Keratinocyte (primary cell): ENCODE measurements around the gene RFESD. TPM values are rescaled to one million over a fixed set of nuclear protein-coding genes. Genes with fewer than 3 reads are reported as not detected.
"Not testable (repeated sequence)": the region's sequence is repeated elsewhere in the genome, so short reads cannot be mapped to it uniquely, and the experiment has no call there.

Experiments used
- DNase-seq: peaks from one replicate; pipeline ENCODE4 v3.0.0-alpha.2; 2011; ENCODE audit warnings: low read depth, missing footprints, low spot score
- FAIRE-seq: peaks from 2 replicates; lab custom pipeline; 2011; peaks lifted over from hg19 to GRCh38; lab: Jason Lieb, UNC
- H2AFZ ChIP-seq: 2 replicates; pipeline ENCODE4 v1.6.0; 2012; ENCODE audit warnings: low read length, control low read depth, inconsistent platforms; ENCODE audit not compliant: control insufficient read depth
- H3K27ac ChIP-seq: 2 replicates; pipeline ENCODE4 v1.5.1; 2011; ENCODE audit warnings: low read length; ENCODE audit not compliant: control insufficient read depth, insufficient read depth
- H3K27me3 ChIP-seq: 3 replicates; pipeline ENCODE4 v1.6.0; 2011; ENCODE audit warnings: low read length; ENCODE audit not compliant: control insufficient read depth, insufficient read depth; ENCODE audit errors: extremely low read depth
- H3K36me3 ChIP-seq, 2 experiments: 2 replicates in 1 of 2; 3 replicates in 1 of 2; pipeline ENCODE4 v1.5.1; 2011; ENCODE audit warnings: low read length in 2 of 2, mild to moderate bottlenecking in 1 of 2; ENCODE audit not compliant: control insufficient read depth in 2 of 2, insufficient read depth in 2 of 2; ENCODE audit errors: extremely low read depth in 1 of 2
- H3K4me1 ChIP-seq: 3 replicates; pipeline ENCODE4 v1.5.1; 2011; ENCODE audit warnings: low read length; ENCODE audit not compliant: control insufficient read depth, insufficient read depth; ENCODE audit errors: extremely low read depth
- H3K4me2 ChIP-seq: 3 replicates; pipeline ENCODE4 v1.6.0; 2011; ENCODE audit warnings: low read depth, low read length; ENCODE audit not compliant: control insufficient read depth, insufficient read depth; ENCODE audit errors: extremely low read depth
- H3K4me3 ChIP-seq, 3 experiments: fragments of 200-600 bp in 1 of 3; sonication (generic) in 1 of 3; 2 replicates in 2 of 3; 3 replicates in 1 of 3; pipeline ENCODE4 v1.5.1; 2011 to 2016; ENCODE audit warnings: low read length in 3 of 3, mild to moderate bottlenecking in 3 of 3, control low read depth in 2 of 3, inconsistent platforms in 1 of 3, low read depth in 1 of 3, mixed read lengths in 1 of 3, mixed run types in 1 of 3, moderate library complexity in 1 of 3; ENCODE audit not compliant: control insufficient read depth in 2 of 3, insufficient read depth in 2 of 3; ENCODE audit errors: extremely low read depth in 1 of 3
- H3K79me2 ChIP-seq: 2 replicates; pipeline ENCODE4 v1.6.0; 2012; ENCODE audit warnings: low read length; ENCODE audit not compliant: control insufficient read depth, insufficient read depth
- H3K9ac ChIP-seq: 3 replicates; pipeline ENCODE4 v1.6.0; 2011; ENCODE audit warnings: low read length; ENCODE audit not compliant: control insufficient read depth, insufficient read depth; ENCODE audit errors: extremely low read depth
- H3K9me1 ChIP-seq: 3 replicates; pipeline ENCODE4 v1.6.0; 2011; ENCODE audit warnings: low read length; ENCODE audit not compliant: control insufficient read depth, insufficient read depth; ENCODE audit errors: extremely low read depth
- H3K9me3 ChIP-seq: 2 replicates; pipeline ENCODE4 v1.5.1; 2012; ENCODE audit warnings: low read depth, low read length; ENCODE audit not compliant: control insufficient read depth
- H4K20me1 ChIP-seq: 3 replicates; pipeline ENCODE4 v1.6.0; 2011; ENCODE audit warnings: low read length; ENCODE audit not compliant: control insufficient read depth, insufficient read depth; ENCODE audit errors: extremely low read depth
- CTCF ChIP-seq, 3 experiments: IDR thresholded peaks in 1 of 3; conservative IDR thresholded peaks in 1 of 3; optimal IDR thresholded peaks in 1 of 3; 2 replicates in 2 of 3; 3 replicates in 1 of 3; pipeline versions ENCODE3 to v1.5.1; 2011; ENCODE audit warnings: low read length in 3 of 3, mild to moderate bottlenecking in 3 of 3, moderate library complexity in 2 of 3, control low read depth in 1 of 3, inconsistent platforms in 1 of 3; ENCODE audit not compliant: insufficient read depth in 2 of 3; ENCODE audit errors: extremely low read depth in 1 of 3
- EZH2 ChIP-seq: IDR thresholded peaks from one replicate; pipeline ENCODE4 v1.6.1; 2012; ENCODE audit warnings: inconsistent platforms, mild to moderate bottlenecking, low read length, moderate library complexity
- dilution Hi-C: fragments of 300-500 bp; cut with MboI; formaldehyde crosslinking; loops from one replicate; pipeline ENCODE4 v1.7.0; 2020; ENCODE audit warnings: low sequenced_read_pairs; ENCODE audit not compliant: extremely low pct_ligation_motif_present
- polyA plus RNA-seq, 5 experiments: library from polyadenylated mRNA; depleted of rRNA in 3 of 5; stranded (reverse) in 3 of 5; stranded (forward) in 1 of 5; unstranded in 1 of 5; fragments of >200 nt; gene quantifications; 1 replicate in 1 of 5; 2 replicates in 3 of 5; 3 replicates in 1 of 5; pipeline versions ENCODE4 v1.2.1 to v1.2.3, GENCODE V29; 2011 to 2012; ENCODE audit warnings: missing spikeins in 2 of 5, low read depth in 1 of 5, low replicate concordance in 1 of 5

RFESD gene
- polyA plus RNA-seq, 1 donor (not counting 4 experiments of a cell fraction or from before 2014, with no cell fraction given), result 3.5 TPM

DNA sequence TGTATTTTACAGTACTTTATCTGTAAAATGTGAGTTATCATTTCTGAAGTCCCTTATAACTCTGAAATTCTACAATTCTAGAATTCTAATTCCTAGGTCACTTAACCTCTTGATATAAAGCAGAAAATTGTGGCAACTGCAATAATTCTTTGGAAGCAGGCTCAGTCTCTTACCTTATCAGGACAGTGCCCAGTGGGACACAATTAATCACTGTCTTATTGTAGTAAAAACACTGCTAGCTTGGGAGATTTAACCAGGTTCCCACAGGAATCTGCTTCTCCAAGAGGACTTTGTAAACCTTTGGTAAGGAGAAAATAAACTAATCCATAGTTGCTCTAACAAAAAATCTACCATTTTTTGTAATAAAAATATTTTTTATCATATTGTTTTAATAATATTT is 54.5 kb downstream of the RFESD start:
- TF ChIP-seq CTCF (optimal IDR thresholded peaks at IDR 0.05 in 1 of 3, IDR thresholded peaks at IDR 0.05 in 1 of 3, conservative IDR thresholded peaks at IDR 0.05 in 1 of 3; ENCODE audit: extremely low read depth in 1 of 3, insufficient read depth in 2 of 3, low read length in 3 of 3) (no peak), EZH2 (no peak)
- Histone ChIP-seq H3K4me3 (no peak overlapping the region), H3K4me2 (no peak overlapping the region), H3K79me2 (no peaks in the 10 kb centered on the region), H3K4me1 (no peaks in the 10 kb centered on the region), H3K9ac (no peak overlapping the region), H2AFZ (no peak overlapping the region), H3K9me1 (no peaks in the 10 kb centered on the region), H3K27ac (no peak overlapping the region), H3K36me3 (no peaks in the 10 kb centered on the region), H3K9me3 (no peaks in the 10 kb centered on the region), H4K20me1 (no peaks in the 10 kb centered on the region), H3K27me3 (peaks cover 18% of the 10 kb centered on the region)
- dilution Hi-C loops, result no loop called here
- DNase-seq (no peak), FAIRE-seq (no peak)

- H2AFZ ChIP-seq, result no peak overlapping the region
- no peak for DNase-seq
Observed at GRCh38 chr5:95704150-95704549, 57.6 kb downstream of the RFESD start.

DNA sequence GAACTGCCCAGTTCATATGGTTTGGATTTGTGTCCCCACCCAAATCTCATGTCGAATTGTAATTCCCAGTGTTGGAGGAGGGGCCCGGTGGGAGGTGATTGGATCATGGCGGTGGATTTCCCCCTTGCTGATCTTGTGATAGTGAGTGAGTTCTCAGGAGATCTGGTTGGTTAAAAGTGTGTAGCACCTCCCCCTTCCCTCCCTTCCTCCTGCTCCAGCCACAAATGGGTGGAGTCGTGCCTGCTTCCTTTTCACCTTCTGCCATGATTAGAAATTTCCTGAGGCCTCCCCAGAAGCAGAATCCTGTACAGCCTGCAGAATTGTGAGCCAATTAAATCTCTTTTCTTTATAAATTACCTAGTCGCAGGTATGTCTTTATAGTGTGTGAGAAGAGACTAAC is 59.6 kb downstream of the RFESD start:
- H4K20me1 ChIP-seq, H3K9ac ChIP-seq, FAIRE-seq, H3K79me2 ChIP-seq, H3K4me2 ChIP-seq, dilution Hi-C loops, DNase-seq, H2AFZ ChIP-seq, H3K4me1 ChIP-seq, H3K9me3 ChIP-seq, H3K36me3 ChIP-seq, H3K4me3 ChIP-seq, H3K27ac ChIP-seq, H3K9me1 ChIP-seq: not testable (repeated sequence)
- peaks cover 13% of the 10 kb centered on the region for H3K27me3 ChIP-seq

More at GRCh38 chr5:95704150-95704549, 57.6 kb downstream of the RFESD start:
- Histone ChIP-seq H4K20me1 (no peaks in the 10 kb centered on the region), H3K27me3 (peaks cover 4% of the 10 kb centered on the region), H3K27ac (no peak overlapping the region), H3K79me2 (no peaks in the 10 kb centered on the region), H3K4me3 (no peak overlapping the region), H3K9ac (no peak overlapping the region), H3K36me3 (no peaks in the 10 kb centered on the region), H3K9me1 (no peaks in the 10 kb centered on the region), H3K4me1 (no peaks in the 10 kb centered on the region), H3K4me2 (no peak overlapping the region), H3K9me3 (no peaks in the 10 kb centered on the region)
- FAIRE-seq, result no peak
- dilution Hi-C loops, result no loop called here
- no peak for TF ChIP-seq EZH2
- TF ChIP-seq CTCF (optimal IDR thresholded peaks at IDR 0.05 in 1 of 3, IDR thresholded peaks at IDR 0.05 in 1 of 3, conservative IDR thresholded peaks at IDR 0.05 in 1 of 3; ENCODE audit: extremely low read depth in 1 of 3, insufficient read depth in 2 of 3, low read length in 3 of 3), result no peak
